GM12892 (cell line): ENCODE results near the gene PFDN5.
"Not testable (repeated sequence)": the region's sequence is repeated elsewhere in the genome, so short reads cannot be mapped to it uniquely, and the experiment has no call there.

Experiments used
- DNase-seq: peaks from one replicate; pipeline ENCODE4 v3.0.0; 2011; ENCODE audit not compliant: insufficient read length
- FAIRE-seq: peaks from 2 replicates; lab custom pipeline; 2011; peaks lifted over from hg19 to GRCh38; lab: Jason Lieb, UNC
- POLR2A ChIP-seq: IDR thresholded peaks from 2 replicates; pipeline ENCODE4 v1.6.1; 2011; ENCODE audit warnings: low read depth, low read length, control low read depth
- POLR2AphosphoS5 ChIP-seq: IDR thresholded peaks from 2 replicates; pipeline ENCODE4 v1.6.1; 2011; ENCODE audit warnings: low read depth, low read length, control low read depth
- TAF1 ChIP-seq: IDR thresholded peaks from 2 replicates; pipeline ENCODE4 v1.6.1; 2011; ENCODE audit warnings: low read depth, mild to moderate bottlenecking, control low read depth, low read length, borderline replicate concordance

Gene PFDN5

DNA sequence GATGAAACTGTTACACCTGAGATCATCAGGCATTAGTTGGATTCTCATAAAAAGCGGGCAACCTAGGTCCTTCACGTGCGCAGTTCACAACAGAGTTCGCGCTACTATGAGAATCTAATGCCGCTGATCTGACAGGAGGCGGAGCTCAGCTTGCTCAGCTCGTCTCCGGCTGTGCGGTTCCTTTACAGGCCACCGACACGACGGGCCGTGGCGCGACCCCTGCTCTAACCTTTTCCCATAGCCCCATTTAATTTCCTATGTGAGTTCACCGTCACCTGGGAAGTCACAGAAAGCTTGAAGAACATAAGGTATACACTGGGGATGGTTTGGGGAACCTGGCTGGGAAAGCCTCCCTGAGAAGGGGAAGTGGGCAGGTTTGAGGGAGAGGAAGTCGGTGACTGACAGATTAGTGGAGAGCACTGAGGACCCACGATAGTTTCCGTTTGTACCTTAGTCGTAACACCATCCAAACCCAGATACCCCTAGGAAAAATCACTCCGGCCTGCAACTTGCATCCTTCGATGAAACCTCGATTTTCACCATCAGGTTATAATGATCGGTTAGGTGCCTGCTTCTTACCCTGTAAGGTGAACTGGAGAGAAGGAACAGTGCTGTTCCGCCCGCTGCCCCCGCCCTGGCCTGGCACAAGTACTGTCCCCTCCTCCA lies 28.9 kb downstream of the PFDN5 start:
- no peak for DNase-seq
- peak; percentile 88 for FAIRE-seq
- TF ChIP-seq TAF1 (no peak), POLR2AphosphoS5 (no peak), POLR2A (no peak)

DNA sequence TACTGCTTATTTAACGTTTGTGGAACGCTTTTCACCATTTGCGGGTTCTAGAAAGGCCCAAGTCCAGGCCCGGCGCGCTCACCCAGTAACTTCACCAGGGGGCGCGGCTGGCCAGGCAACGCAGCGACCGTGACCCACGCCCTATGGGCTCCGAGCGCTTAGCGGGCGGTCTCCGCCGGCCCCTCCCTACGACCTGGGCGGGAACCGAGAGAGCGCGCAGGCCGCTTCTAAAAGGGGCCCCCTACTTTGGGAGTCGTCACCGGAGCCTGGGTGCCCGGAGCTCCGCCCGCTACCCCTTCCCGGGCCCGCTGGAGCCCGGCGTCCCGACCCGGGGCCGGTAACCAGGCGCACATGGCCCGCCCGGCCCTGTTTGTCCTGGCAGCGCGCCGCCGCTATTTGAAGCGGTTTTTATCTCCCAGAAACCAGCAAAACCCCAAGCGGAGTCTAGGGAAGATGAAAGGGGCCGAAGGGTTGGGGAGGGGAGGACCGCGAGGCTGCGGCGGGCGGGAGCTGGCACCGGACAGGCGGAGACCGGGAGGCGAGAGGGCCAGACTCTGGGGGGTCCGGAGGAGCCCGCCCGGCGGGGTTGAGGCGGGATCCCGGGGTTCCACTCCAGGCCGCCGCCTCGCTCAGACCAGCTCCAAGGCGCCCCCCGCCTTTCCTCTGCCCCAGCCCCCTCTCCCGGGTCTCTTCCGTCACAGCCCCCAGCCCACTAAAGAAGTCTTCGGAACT lies 29.6 kb downstream of the PFDN5 start:
- FAIRE-seq (peak; percentile 65), DNase-seq (peak; percentile 94)
- peak; percentile 30; the same call in 1 of the 2 replicates for TF ChIP-seq POLR2A
- TF ChIP-seq POLR2AphosphoS5 = no peak
- 0 out of 2 replicates have a peak, but pooled peaks have one; percentile 36 for TF ChIP-seq TAF1

DNA sequence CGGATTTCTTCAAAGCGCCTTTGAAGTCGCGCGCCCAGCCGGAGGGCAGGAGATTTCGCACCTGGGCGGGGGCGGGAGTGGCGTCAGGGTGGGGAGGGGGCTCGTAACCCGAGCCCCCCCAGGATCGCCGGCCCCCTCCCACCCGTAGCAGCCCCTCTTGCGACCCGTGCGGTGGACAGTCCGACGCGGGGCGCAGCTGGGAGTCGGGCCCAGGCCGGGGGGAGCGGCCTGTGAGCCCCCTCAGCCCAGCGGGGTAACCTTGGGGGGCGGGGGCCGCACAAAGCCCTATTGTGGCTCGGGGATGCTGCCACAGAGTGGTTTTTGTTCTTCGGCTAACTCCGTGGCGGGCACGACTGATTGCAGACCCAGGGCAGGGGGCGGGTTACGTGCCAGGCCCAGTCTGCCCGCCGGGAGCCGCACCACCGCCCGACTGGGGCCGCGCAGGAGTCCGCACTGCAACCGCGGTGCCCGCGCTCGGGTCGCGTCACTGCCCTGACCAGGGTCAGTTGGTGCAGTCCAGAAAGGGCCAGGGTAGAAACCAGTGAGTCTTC lies 30.2 kb downstream of the PFDN5 start:
- TF ChIP-seq TAF1 = no peak
- no peak for TF ChIP-seq POLR2A
- TF ChIP-seq POLR2AphosphoS5 = no peak
- FAIRE-seq = no peak
- DNase-seq = no peak

DNA sequence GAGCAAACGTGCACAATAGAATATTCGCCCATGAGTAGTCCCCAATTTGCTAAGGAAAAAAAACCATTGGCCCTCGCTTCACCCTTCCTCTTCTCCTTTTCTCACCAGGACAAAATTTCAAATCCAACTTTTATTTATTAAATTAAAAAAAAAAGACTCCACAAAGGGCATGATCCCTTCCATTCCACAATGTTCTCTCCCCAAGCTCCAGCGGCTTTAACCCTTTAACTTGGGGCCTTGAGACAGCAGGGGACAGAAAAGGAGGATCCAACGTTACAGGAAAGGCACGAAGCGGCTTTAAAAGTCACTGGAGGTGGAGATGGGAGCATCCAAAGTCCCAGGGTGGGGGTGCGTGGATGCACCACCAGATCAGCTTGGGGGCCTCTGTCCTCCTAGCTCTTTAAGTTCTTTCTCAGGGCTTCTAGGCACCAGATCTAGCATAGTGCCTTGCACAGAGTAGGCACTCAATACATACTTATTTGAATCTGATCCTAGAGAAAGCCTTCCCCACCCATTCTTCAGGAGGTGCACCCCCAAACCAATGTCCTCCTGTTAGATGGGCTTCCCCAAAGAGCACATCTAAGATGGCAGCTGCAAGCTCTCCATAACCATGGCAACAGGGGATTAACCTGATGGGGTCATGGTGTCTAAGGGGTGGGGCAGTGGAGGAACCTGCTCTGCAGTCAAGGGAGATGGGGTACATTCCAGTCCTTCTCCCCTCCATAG lies 31.3 kb downstream of the PFDN5 start:
- TF ChIP-seq TAF1 = no peak
- TF ChIP-seq POLR2A = no peak
- TF ChIP-seq POLR2AphosphoS5 = no peak
- FAIRE-seq (no peak), DNase-seq (no peak)

DNA sequence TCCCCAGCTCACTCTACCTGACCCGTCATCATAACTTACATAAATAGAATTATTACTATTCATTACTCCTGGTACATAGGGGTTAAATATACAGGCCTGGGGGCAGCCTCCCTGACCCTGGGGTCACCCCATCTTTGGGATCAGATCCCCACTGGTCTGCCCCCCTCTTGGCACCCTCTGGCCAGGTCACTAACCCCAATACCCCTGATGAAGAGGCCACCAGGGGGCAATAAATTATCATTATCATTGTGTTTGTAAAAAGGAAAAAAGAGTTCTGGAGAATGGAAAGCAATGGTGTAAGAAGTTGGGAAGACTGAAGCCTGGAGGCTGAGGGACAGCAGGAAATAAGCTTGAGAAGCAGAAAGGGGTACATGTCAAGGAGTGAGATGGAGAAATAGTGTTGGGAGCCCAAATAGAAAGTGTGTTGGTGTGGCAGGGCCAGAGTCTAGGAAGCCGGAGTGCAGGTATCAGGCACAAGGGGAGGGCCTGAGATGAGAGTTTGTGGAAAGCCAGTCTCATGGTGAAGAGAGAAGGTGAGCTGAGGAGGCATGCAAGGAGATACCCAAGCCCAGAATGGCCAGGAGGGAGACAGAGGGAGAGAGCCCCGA lies 32.2 kb downstream of the PFDN5 start:
- no peak for FAIRE-seq
- TF ChIP-seq TAF1 (no peak), POLR2AphosphoS5 (no peak), POLR2A (no peak)
- no peak for DNase-seq

DNA sequence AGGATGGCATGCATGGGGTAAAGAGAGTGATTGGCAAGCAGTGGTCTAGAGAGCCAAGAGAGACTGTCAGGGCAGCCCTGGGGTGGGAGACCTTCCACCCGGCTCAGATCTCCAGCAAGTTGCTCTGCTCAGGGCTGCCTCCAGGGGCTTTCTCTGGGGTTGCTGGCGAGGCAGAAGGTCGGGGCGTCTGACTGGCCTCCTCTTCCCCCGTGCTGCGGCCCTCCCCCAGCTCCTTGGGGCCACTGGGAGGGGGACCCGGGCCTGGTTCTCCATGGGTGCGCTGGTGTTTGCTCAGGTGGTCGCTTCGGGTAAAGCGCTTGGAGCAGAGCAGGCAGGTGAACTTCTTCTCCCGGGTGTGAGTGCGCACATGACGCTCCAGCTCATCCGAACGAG lies 32.7 kb downstream of the PFDN5 start:
- DNase-seq (no peak), FAIRE-seq (no peak)
- no peak for TF ChIP-seq POLR2AphosphoS5

DNA sequence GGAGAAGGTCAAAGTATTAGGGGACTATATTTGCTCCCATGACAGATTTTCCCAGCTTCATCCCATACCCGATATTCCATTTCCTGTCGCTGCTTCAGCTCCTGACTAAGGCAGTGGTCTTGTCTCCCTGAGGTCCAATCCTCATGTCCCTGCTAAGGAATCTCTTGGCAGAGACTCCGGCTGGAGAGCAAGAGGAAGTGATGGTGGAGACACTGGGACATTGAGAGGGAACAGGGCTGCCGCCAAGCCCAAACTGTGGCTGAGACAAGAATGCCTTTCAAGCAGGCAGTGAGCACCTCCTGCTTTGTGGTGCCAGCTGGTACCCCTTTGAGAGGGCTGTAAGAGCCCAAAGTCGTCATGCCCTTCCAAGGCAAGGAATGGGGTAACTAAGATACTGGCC lies 35.3 kb downstream of the PFDN5 start:
- TF ChIP-seq POLR2AphosphoS5 = no peak
- TF ChIP-seq TAF1 = no peak
- no peak for TF ChIP-seq POLR2A
- no peak for DNase-seq
- FAIRE-seq = no peak

DNA sequence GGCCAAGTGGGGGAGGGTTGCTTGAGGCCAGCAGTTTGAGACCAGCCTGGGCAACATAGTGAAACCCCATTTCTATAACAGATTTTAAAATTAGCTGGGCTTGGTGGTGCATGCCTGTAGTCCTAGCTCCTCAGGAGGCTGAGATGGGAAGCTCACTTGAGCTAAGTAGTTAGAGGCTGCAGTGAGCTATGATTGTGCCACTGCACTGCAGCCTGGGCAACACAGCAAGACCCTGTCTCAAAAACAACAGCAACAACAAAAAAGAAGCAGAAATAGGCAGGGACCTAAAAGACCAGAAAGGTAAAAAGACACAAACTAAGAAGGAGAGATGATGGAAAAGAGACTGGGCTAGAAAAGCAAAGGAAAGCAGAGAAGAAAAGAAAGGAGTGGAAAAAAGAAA lies 37.0 kb downstream of the PFDN5 start:
- not testable (repeated sequence) for FAIRE-seq, DNase-seq

DNA sequence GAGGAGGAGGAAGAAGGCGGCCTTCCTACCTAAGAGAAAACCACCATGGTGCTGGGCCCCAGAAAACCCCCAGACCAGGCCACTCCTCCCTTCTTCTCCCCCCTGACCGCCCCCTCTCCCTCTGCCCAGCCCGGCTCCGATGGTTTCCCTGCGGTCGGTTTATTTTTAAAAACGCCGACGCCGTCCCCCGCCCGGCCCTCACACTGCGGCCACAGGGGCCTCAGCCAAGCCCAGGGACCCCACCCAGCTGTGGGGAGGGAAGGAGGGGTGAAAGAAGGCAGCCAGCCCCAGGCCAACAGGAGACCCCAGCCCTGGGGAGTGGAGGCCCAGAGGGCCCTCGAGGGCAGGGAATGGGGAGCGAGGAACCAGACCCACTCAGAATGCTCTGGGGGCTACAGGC lies 37.4 kb downstream of the PFDN5 start:
- TF ChIP-seq POLR2AphosphoS5 (no peak), TAF1 (no peak), POLR2A (no peak)
- DNase-seq = no peak
- no peak for FAIRE-seq

DNA sequence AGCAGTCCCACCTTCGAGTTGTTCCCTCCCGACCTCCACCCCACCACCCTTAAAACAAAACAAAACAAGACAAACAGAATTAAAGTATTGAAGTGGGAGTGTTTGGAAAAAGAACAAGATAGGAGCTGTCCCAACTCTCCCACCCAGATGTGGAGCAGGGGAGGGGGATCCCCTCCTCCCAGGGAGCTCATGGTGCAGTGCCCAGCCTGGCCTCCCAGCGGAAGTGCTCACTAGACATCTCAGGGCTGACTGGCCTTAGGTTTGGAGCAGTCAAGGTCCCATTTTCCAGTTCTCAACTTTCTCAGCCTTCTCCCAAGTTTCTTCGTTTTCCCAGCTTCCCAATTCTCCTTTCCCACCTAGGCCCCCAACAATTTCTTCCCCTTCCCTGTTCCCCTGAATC lies 37.9 kb downstream of the PFDN5 start:
- TF ChIP-seq POLR2A (no peak), TAF1 (no peak), POLR2AphosphoS5 (no peak)
- no peak for DNase-seq
- FAIRE-seq = no peak

DNA sequence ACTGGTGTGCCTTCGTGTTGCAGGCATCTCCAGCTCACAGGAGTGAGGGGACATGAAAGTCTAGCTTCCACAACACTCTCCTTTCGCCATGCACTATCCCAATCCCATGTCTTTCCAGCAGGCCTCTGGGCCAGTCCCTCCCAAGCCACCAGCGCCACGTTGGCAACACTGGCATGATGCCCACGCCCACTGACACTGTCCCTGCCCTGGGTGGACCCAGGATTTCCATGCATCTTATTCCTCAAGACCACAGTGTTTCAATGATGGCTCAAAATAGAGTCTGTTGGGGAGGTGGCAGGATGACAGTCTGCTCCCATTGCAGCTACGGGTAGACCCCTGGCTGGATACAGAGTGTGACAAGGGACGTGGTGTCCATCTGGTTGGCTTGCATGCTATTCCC lies 38.5 kb downstream of the PFDN5 start:
- FAIRE-seq (no peak), DNase-seq (no peak)
- TF ChIP-seq POLR2A = no peak
- no peak for TF ChIP-seq TAF1
- TF ChIP-seq POLR2AphosphoS5 = no peak

DNA sequence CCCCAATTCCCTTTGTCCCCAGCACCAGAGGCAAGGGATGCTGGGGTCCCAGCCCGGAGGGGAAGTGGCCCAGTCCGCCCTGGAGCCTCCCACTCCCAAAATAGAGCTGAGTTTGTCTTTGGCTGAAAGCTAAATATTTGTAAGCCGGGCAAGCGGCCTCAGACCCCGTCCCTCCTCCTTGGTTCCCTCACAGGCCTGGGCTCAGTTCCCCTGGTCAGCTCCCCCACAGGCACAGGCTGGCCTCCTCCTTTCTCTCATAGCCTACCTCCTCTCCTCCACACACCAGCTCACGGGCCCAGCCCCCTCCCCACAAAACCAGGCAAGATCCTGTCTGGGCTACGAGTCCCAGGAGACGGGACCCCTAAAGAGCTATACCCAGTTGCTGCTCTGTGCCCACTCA lies 39.5 kb downstream of the PFDN5 start:
- DNase-seq (no peak), FAIRE-seq (no peak)
- no peak for TF ChIP-seq POLR2AphosphoS5
- TF ChIP-seq TAF1 = no peak
- no peak for TF ChIP-seq POLR2A
